ENCODE results near the gene MPP1. TPM values are rescaled to one million over a fixed set of nuclear protein-coding genes. Genes with fewer than 3 reads are reported as not detected.

The MPP1 gene
- total and polyA plus RNA-seq, 9 of the 15 experiments (the other 6 are each of a cell fraction or from before 2014, with no cell fraction given), result 227 to 395 (median 283) TPM

- TF ChIP-seq TEAD4 (IDR thresholded peaks at IDR 0.05; ENCODE audit: low read length), result peak; percentile 27; the same call in 1 of the 2 replicates
- no peak for TF ChIP-seq TEAD4 (CRISPR knock-in tag; IDR thresholded peaks at IDR 0.05; ENCODE audit: borderline replicate concordance)
- TF ChIP-seq BHLHE40 (IDR thresholded peaks at IDR 0.05; ENCODE audit: low read length), result peak; percentile 71
- 0 out of 2 replicates have a peak, but pooled peaks have one; percentile 10 for TF ChIP-seq RFX1 (IDR thresholded peaks at IDR 0.05)
- TF ChIP-seq ILK (tag; IDR thresholded peaks at IDR 0.05; ENCODE audit: borderline replicate concordance, low read depth), result no peak
- no peak for TF ChIP-seq CEBPG (CRISPR knock-in tag; IDR thresholded peaks at IDR 0.05)
- peak in 1 of 2 experiments; percentile 55; a peak in 2 of 4 replicates for TF ChIP-seq CEBPG (tag; conservative IDR thresholded peaks at IDR 0.05 in 1 of 2, IDR thresholded peaks at IDR 0.05 in 1 of 2)
- peak in 1 of 2 experiments; percentile 43; a peak in 2 of 4 replicates for TF ChIP-seq RCOR1 (IDR thresholded peaks at IDR 0.05; ENCODE audit: borderline replicate concordance in 1 of 2, low read depth in 2 of 2, low read length in 2 of 2)
- peak; percentile 55 for TF ChIP-seq USF2 (CRISPR knock-in tag; IDR thresholded peaks at IDR 0.05)
- peak; percentile 52; the same call in 1 of the 2 replicates for TF ChIP-seq L3MBTL2 (IDR thresholded peaks at IDR 0.05)
- no peak for TF ChIP-seq ATF1 (CRISPR knock-in tag; IDR thresholded peaks at IDR 0.05)
- TF ChIP-seq ATF1 (tag; IDR thresholded peaks at IDR 0.05), result peak; percentile 29; the same call in 1 of the 2 replicates
- TF ChIP-seq AFF4 (CRISPR knock-in tag; IDR thresholded peaks at IDR 0.05), result 0 out of 2 replicates have a peak, but pooled peaks have one; percentile 5
- peak; percentile 39 for TF ChIP-seq POLR2A (conservative IDR thresholded peaks at IDR 0.05)
These were observed 19.6 kb downstream of the MPP1 start (continued) for GRCh38 chrX:154785716-154786115.
